ENCODE results near the gene ARID3A.

ARID3A gene

DNA sequence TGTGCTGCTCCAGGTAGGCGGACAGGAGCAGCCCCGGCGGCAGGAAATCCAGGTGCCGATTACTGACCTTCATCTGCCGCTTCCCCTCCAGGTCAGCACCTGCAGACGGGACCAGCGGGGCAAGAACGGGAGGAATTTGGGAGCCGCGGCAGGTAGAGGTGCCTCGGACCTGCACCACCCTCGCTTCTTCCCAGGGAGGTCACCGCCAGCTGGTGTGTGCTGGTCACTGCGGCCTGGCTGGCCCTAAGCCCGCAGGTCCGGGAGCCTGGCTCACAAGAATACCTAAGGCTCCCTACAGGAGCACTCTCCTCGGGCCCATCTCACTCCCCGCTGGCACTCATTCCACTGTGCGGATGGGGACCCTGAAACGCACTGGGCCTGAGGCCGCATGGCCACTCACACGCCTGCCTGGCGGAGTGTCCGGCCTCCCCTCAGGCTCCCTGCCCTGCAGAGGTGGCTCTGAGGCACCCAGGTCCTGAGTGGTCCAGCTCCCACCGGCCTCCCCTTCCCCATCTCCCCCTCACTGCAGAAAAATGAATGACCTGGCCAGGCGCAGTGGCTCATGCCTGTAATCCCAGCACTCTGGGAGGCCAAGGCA, 28.3 kb upstream of the ARID3A start:
- DNase-seq (no peak), ATAC-seq (replicated peaks) (no peak)
- H3K27ac Mint-ChIP-seq: peak overlapping the region in 1 of 2 donors; percentile 79
- peaks cover 78% of the 10 kb centered on the region for H3K36me3 Mint-ChIP-seq (ENCODE audit: insufficient read depth)
- H3K9me3 Mint-ChIP-seq: no peaks in the 10 kb centered on the region
- no peak overlapping the region for H3K4me3 Mint-ChIP-seq
- peaks cover 12 to 17% of the 10 kb centered on the region in 2 donors for H3K4me1 Mint-ChIP-seq (ENCODE audit: low read depth in 2 of 2)
- H3K27me3 Mint-ChIP-seq: no peaks in the 10 kb centered on the region

DNA sequence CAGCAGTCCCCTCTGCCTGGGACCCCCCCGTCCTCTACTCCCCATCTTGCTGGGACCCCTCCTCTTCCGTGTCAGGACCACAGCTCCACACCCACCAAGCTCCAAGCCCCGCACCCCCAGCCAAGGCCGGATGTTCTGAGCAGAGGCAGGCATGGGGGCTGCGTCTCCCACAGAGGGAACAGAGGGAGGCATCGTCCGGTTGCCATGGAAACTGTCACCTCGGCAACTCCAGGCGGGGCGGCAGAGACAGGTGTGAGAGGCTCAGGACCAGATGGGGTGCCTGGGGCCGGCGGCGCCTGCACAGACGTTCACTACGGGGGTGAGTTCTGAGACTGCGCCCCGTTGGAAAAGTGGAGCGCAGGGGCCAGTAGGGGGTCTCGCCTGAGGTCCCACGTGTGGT, 27.2 kb upstream of the ARID3A start:
- H3K4me3 Mint-ChIP-seq: no peak overlapping the region
- no peak overlapping the region for H3K27ac Mint-ChIP-seq
- ATAC-seq (replicated peaks) (peak; percentile 34), DNase-seq (no peak)
- no peaks in the 10 kb centered on the region for H3K27me3 Mint-ChIP-seq
- peaks cover 5 to 10% of the 10 kb centered on the region in 2 donors for H3K4me1 Mint-ChIP-seq (ENCODE audit: low read depth in 2 of 2)
- H3K9me3 Mint-ChIP-seq: no peaks in the 10 kb centered on the region
- H3K36me3 Mint-ChIP-seq (ENCODE audit: insufficient read depth): peaks cover 74% of the 10 kb centered on the region

DNA sequence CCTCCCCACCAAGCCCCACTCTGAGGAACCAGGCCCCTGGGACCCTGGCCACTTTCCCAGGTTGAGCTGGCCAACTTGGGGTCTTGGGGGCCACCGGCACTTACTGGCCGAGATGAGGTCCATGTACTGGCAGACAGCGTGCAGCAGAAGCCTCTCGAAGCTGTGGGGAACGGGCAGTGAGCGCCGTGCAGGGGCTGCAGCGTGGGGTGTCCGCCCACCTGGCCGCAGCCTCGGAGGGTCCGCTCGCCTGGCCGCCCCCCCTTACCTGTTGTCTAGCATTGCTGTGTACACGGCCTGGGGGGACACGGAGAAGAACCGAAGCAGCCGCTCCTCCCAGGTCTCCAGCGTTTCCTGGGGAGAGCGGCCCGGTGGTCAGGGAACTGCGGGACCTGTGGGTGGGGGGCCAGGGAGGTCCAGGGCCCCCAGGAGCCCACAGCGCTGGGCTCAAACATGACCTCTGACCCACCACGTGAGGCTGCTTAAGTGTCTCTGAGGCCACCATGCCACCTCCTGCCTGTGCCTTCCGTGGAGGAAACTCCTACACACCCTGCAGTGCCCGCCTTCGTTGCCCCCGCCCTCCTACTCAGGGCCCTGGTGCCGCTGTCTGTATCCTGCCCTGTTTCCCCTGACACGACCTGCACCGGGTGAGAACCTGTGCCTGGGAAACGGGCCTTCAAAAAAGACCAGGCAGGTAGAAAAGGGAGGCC, 26.3 kb upstream of the ARID3A start:
- no peak overlapping the region for H3K27ac Mint-ChIP-seq
- peaks cover 8 to 11% of the 10 kb centered on the region in 2 donors for H3K4me1 Mint-ChIP-seq (ENCODE audit: low read depth in 2 of 2)
- no peak overlapping the region for H3K4me3 Mint-ChIP-seq

DNA sequence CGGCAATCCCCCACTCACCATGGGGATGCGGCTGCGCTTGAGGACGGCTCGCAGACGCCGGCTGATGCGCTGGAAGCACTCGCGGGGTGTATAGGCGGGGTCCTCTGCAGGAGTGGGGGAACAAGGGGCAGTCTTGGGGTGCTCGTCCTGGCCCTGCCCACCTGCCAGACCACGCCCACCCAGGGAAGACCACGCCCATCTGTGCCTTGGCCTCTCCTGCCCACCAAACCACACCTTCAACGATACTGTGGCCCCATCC, 25.9 kb upstream of the ARID3A start:
- peaks cover 8 to 12% of the 10 kb centered on the region in 2 donors for H3K4me1 Mint-ChIP-seq (ENCODE audit: low read depth in 2 of 2)
- ATAC-seq (replicated peaks): peak; percentile 6
- H3K4me3 Mint-ChIP-seq: no peak overlapping the region
- H3K27me3 Mint-ChIP-seq: no peaks in the 10 kb centered on the region
- no peak for DNase-seq
- no peaks in the 10 kb centered on the region for H3K9me3 Mint-ChIP-seq
- H3K36me3 Mint-ChIP-seq (ENCODE audit: insufficient read depth): peaks cover 65% of the 10 kb centered on the region
- H3K27ac Mint-ChIP-seq: peak overlapping the region; percentile 54 to 59

More for the DNA sequence above, 26.3 kb upstream of the ARID3A start:
- Mint-ChIP-seq H3K36me3 (ENCODE audit: insufficient read depth) (peaks cover 66% of the 10 kb centered on the region), H3K9me3 (no peaks in the 10 kb centered on the region), H3K27me3 (no peaks in the 10 kb centered on the region)
- no peak for DNase-seq
- ATAC-seq (replicated peaks): no peak

DNA sequence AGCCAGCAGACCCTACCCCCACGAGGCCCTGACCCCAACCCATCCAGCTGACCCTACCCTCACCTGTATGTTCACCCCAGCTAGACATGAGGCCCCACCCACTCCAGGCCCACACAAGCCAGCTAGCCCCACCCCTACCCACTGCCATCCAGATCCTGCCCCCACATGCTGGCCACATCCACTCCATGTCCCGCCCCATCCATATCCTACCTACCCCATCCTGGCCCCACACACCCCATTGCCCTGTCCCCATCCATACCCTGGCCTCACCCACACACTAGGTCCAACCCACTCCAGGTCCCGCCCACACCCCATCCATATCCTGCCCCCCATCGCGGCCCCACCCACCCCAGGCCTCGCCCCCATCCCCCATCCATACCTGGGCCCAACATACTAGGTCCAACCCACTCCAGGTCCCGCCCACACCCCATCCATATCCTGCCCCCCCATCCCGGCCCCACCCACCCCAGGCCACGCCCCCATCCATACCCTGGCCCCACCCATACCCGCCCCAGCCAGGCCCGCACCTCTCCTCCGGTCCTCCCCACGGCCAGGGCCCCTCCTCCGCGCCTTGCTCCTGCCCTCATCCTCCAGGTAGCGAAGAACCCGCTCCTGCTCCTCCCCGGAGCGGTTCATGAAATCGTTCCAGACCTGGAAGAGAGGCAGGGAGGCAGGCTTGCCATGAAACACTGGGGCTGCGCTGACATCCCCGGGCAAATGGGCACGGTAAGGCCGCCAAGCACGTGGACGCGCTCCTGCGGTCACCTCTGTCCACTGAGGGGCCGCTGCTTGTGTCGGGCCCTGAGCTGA, 25.3 kb upstream of the ARID3A start:
- Mint-ChIP-seq H3K4me3 (no peak overlapping the region), H3K36me3 (ENCODE audit: insufficient read depth) (peaks cover 61% of the 10 kb centered on the region), H3K27me3 (no peaks in the 10 kb centered on the region), H3K9me3 (no peaks in the 10 kb centered on the region), H3K4me1 (ENCODE audit: low read depth in 2 of 2) (peaks cover 8 to 12% of the 10 kb centered on the region in 2 donors), H3K27ac (peak overlapping the region; percentile 54 to 59)
- DNase-seq (no peak), ATAC-seq (replicated peaks) (peak; percentile 69)

DNA sequence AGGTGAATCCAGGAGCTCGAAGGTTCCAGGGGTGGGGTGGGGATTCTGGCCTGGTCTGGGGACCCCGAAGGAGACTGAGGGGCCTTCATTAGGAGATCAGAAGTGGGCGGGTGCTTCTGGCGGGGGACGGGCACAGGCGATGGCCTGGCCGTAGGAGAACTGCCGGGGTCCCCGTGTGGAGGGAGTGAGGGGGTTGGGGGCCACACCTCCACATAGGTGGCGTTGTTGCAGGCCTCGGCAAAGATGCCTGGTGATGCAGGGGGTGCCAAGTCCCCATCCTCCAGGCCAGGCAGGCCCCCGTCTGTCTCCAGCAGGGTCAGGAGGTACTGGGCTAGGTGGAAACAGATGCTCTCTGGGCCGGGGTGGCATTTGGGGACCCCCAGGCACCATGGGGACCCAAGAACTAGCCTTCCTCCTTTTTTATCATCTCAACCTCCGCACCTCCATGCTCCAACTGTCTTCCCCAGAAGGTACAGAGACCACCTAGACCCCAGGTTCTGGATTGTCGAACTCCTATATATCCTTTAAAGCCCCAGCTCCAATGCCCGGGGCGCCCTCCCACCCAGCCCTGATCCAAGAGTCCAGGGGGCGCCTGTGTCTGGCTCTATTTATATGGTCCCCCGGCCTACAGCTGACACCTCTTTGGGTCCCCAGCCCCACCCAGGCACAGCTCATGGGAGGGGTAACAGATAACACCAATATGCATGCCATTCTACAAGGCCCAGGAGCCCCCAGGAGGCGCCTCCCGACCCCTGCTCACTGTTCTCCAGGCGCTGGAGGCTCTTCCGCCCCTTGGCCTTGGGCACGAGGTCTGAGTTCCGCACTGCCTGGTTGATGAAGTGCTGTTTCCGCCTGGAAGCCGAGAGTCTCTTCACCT, 24.4 kb upstream of the ARID3A start:
- no peak for ATAC-seq (replicated peaks)
- no peak for DNase-seq
- no peaks in the 10 kb centered on the region for H3K9me3 Mint-ChIP-seq
- H3K4me1 Mint-ChIP-seq (ENCODE audit: low read depth in 2 of 2): peaks cover 10 to 12% of the 10 kb centered on the region in 2 donors
- H3K36me3 Mint-ChIP-seq (ENCODE audit: insufficient read depth): peaks cover 60% of the 10 kb centered on the region
- no peaks in the 10 kb centered on the region for H3K27me3 Mint-ChIP-seq
- H3K4me3 Mint-ChIP-seq: no peak overlapping the region
- peak overlapping the region in 1 of 2 donors; percentile 35 for H3K27ac Mint-ChIP-seq

DNA sequence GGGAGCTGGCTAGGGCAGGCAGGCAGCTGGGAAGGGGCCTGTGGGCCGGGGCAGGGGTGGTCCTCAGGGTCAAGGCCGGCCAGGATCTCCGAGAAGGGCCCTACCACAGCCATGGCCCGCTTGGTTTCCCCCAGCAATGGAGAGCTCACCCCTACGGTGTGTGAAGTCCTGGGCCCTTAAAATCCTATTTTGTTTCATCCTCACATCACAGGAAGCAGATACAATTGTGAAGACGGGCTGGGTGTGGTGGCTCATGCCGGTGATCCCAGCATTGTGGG, 23.8 kb upstream of the ARID3A start:
- no peak for DNase-seq
- Mint-ChIP-seq H3K4me1 (ENCODE audit: low read depth in 2 of 2) (peaks cover 11 to 12% of the 10 kb centered on the region in 2 donors), H3K36me3 (ENCODE audit: insufficient read depth) (peaks cover 54% of the 10 kb centered on the region), H3K27ac (no peak overlapping the region), H3K4me3 (no peak overlapping the region), H3K9me3 (no peaks in the 10 kb centered on the region), H3K27me3 (no peaks in the 10 kb centered on the region)
- no peak for ATAC-seq (replicated peaks)

DNA sequence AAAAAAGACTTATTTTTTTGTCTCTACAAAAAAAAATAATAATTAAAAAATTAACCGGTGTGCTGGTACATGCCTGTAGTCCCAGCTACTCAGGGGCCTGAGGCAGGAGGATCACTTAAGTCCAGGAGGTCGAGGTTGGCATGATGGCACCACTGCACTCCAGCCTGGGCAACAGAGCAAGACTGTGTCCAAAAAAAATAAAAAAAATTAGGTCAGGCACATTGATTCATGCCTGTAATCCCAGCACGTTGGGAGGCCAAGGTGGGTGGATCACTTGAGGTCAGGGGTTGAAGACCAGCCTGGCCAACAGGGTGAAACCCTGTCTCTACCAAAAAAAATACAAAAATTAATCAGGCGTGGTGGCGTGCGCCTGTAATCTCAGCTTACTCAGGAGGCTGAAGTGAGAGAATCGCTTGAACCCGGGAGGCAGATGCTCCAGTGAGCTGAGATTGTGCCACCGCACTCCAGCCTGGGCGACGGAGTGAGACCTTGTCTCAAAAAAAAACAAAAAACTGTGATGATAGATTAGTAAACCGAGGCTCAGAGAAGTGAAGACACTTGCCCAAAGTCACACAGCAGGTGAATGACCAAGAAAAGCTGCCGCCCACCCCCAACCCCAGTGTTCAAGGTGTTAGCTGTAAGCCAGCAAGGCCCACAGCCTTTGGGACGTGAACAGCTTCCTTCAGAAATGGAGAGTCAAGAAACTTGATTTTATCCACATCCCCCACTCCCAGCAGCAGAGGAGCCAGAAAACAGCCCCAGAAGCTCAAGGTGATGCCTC, 23.2 kb upstream of the ARID3A start:
- DNase-seq (no peak), ATAC-seq (replicated peaks) (no peak)
- Mint-ChIP-seq H3K36me3 (ENCODE audit: insufficient read depth) (peaks cover 51% of the 10 kb centered on the region), H3K27ac (no peak overlapping the region), H3K4me1 (ENCODE audit: low read depth in 2 of 2) (peaks cover 12 to 13% of the 10 kb centered on the region in 2 donors), H3K4me3 (no peak overlapping the region), H3K9me3 (no peaks in the 10 kb centered on the region), H3K27me3 (no peaks in the 10 kb centered on the region)

DNA sequence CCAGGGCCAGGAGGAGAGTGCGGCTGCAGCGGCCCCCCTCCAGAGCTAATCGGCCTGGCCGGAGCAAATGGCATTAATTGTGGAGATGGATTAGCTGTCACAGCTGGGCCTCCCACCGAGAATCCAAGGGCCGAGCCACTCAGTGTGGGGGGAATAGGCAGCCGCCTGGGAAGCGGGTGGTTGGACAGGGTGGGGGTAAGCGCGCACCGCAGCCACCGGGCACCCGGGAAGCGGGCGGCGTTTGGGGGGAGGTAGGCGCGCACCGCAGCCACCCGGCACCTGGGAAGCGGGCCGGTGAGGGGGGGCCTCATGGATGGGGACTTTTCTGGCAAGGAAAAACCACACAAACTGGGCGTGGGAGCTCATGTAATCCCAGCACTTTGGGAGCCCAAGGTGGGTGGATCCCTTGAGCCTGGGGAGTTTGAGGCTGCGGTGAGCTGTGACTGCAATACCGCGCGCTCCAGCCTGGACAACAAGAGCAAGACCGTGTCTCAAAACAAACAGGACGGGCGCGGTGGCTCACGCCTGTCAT, 22.5 kb upstream of the ARID3A start:
- no peaks in the 10 kb centered on the region for H3K27me3 Mint-ChIP-seq
- H3K36me3 Mint-ChIP-seq (ENCODE audit: insufficient read depth): peaks cover 49% of the 10 kb centered on the region
- no peak overlapping the region for H3K4me3 Mint-ChIP-seq
- H3K27ac Mint-ChIP-seq: no peak overlapping the region
- DNase-seq (no peak), ATAC-seq (replicated peaks) (no peak)
- peaks cover 12 to 13% of the 10 kb centered on the region in 2 donors for H3K4me1 Mint-ChIP-seq (ENCODE audit: low read depth in 2 of 2)
- no peaks in the 10 kb centered on the region for H3K9me3 Mint-ChIP-seq

DNA sequence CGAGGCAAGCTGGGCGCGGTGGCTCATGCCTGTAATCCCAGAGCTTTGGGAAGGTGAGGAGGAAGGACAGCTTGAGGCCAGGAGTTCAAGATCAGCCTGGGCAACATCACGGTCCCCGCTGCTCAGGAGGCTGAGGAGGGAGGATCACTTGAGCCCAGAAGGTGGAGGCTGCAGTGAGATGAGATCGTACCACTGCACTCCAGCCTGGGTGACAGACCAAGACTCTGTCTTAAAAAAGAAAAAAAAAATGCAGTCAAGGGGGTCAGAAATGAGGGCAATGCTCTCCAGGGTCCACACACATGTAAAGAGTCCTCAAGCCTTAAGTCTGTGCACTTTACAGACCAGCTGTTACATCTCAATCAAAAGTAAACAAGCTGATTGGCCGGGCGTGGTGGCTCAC, 21.3 kb upstream of the ARID3A start:
- no peaks in the 10 kb centered on the region for H3K27me3 Mint-ChIP-seq
- DNase-seq: no peak
- ATAC-seq (replicated peaks): no peak
- peaks cover 23 to 24% of the 10 kb centered on the region in 2 donors for H3K4me1 Mint-ChIP-seq (ENCODE audit: low read depth in 2 of 2)
- no peaks in the 10 kb centered on the region for H3K9me3 Mint-ChIP-seq
- peaks cover 52% of the 10 kb centered on the region for H3K36me3 Mint-ChIP-seq (ENCODE audit: insufficient read depth)
- H3K27ac Mint-ChIP-seq: peak overlapping the region in 1 of 2 donors; percentile 59
- H3K4me3 Mint-ChIP-seq: no peak overlapping the region

DNA sequence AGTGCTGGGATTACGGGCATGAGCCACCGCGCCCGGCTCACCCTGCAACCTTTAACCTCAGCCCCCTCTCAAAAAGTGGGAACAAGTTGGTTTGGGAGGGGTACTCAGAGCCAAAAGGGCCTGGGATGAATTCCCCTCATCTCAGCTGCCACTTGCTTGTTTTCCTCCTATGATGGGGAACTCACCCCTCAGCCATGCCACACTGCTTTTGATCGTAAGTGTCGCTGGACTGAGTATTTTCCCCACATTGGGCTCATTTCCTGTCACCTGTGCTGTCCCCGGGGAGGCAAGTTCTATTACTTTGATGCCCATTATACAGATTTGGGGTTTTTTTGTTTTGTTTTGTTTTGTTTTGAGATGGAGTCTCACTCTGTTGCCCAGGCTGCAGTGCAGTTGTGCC, 19.4 kb upstream of the ARID3A start:
- Mint-ChIP-seq H3K27ac (peak overlapping the region in 1 of 2 donors; percentile 41), H3K4me3 (peak overlapping the region in 1 of 2 donors; percentile 25), H3K9me3 (no peaks in the 10 kb centered on the region), H3K4me1 (ENCODE audit: low read depth in 2 of 2) (peaks cover 28% of the 10 kb centered on the region in 2 donors), H3K36me3 (ENCODE audit: insufficient read depth) (peaks cover 55% of the 10 kb centered on the region), H3K27me3 (no peaks in the 10 kb centered on the region)
- DNase-seq (no peak), ATAC-seq (replicated peaks) (no peak)

DNA sequence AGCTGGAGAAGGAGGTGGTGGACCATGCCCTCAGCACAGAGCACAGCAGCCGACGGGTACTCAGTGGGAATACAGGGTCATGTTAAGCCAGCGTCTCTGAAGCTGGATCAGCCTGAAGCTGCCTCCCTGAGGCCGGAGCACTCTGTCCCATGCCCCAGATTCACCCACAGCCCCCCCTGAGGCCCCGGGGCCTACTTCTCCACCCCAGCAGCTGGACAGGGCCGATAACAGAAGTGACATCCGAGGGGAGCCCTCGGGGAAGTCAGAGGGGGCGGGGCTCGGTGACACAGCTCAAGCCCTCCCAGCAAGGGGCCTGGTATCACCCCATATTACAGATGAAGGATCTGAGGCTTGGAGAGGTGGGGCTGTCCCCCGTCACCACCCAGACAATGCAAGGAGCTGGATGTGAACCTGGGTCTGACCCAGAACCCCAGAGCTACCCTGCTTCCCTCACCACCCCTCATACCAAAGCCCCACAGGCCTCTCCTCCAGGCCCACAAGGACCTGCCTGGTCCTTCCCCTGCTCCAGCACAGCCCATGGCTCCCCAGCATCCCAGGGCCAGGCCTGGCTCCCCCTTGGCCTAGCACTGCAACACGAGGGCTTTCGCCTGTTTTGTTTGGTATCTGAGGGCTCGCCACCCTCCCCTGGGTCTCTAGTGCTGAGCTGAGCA, 18.5 kb upstream of the ARID3A start:
- ATAC-seq (replicated peaks): no peak
- Mint-ChIP-seq H3K27me3 (no peaks in the 10 kb centered on the region), H3K9me3 (no peaks in the 10 kb centered on the region), H3K4me3 (peak overlapping the region in 1 of 2 donors; percentile 94), H3K4me1 (ENCODE audit: low read depth in 2 of 2) (peaks cover 28% of the 10 kb centered on the region in 2 donors), H3K36me3 (ENCODE audit: insufficient read depth) (peaks cover 50% of the 10 kb centered on the region), H3K27ac (peak overlapping the region; percentile 25 to 100)
- no peak for DNase-seq

Data from effector memory CD8-positive, alpha-beta T cell (primary cell).